HG02981 (cell line): ENCODE measurements around the gene DNAJC7.

Experiments used
- ATAC-seq: cut with Tn5 transposase; IDR thresholded peaks from one replicate; pipeline ENCODE4 v1.9.1; 2021; ENCODE audit warnings: mild to moderate bottlenecking, moderate library complexity; ENCODE audit not compliant: unreplicated experiment

The DNAJC7 gene

GRCh38 chr17:41930009-41930832, 87.0 kb downstream of the DNAJC7 start, which contains the start of gene ODAD4:
Gene ODAD4, plus strand, starts transcription at chr17:41930617. Its CDS starts 107 bp downstream, at chr17:41930724.
- peak; percentile 94 for ATAC-seq

- ATAC-seq: no peak
Measured at GRCh38 chr17:41928693-41929251, 88.5 kb downstream of the DNAJC7 start.
